GM08714 (cell line): Measurements from ENCODE around the gene MYO9A.

Experiments
- H3K4me3 ChIP-seq: fragments of 200-500 bp; sonication (Bioruptor generic); 2 replicates; pipeline ENCODE4 v1.5.1; 2014; ENCODE audit warnings: mild to moderate bottlenecking, low read length, inconsistent platforms
- ZNF274 ChIP-seq: IDR thresholded peaks from 2 replicates; pipeline ENCODE4 v1.6.1; 2012; ENCODE audit warnings: mild to moderate bottlenecking, low read depth, low read length

Gene MYO9A

GRCh38 chr15:71945012-71945411, 172.9 kb downstream of the MYO9A start:
- no peak for TF ChIP-seq ZNF274
- H3K4me3 ChIP-seq: no peak overlapping the region

DNA sequence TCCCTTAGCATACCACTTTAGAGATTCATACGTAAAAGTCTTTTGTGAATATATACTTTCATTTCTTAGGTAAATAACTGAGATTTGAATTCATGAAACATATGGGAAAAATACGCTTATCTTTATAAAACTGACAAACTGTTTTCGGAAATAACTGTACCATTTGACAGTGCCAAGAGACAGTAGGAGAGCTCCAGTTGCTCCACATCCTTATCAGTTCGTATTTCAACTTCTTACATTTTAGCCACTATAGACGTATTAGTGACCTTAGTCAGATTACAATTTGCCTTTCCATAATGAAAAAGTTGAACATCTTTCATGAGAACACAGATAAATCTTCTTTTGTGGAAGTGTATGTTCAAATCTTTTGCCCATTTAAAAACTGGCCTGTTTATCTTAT, 174.1 kb downstream of the MYO9A start:
- H3K4me3 ChIP-seq: no peak overlapping the region
- TF ChIP-seq ZNF274: no peak

GRCh38 chr15:71939981-71940588, 177.9 kb downstream of the MYO9A start:
- no peak overlapping the region for H3K4me3 ChIP-seq
- TF ChIP-seq ZNF274: no peak

DNA sequence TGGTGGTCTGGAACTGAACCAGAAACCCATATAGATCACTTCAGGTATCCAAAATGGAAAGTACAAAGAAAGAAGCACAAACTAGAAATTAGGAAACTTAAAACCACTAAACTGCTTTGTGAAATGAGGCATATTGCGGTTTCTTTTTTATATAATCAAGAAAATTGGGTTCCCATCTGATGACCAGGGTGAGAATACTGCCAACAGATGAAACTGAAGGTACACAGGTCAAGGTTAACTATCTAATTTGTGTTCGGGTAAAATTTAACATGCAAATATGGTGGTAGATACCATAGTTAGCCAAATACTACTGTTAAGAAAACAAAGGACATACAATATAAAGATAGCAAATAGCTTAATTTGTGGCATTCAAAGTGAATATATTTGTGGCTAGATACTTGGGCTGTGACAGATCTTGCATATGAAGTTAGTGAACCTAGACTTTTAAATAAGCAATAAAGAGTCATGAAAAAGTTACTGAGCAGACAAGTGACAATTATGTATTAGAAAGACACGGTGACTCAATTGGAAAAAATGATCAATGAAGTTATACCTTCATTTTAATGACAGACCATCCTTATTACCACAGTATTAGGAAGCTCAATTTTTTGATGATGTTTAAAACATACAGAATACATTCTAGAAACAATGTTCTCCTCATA, 180.2 kb downstream of the MYO9A start:
- TF ChIP-seq ZNF274: no peak

DNA sequence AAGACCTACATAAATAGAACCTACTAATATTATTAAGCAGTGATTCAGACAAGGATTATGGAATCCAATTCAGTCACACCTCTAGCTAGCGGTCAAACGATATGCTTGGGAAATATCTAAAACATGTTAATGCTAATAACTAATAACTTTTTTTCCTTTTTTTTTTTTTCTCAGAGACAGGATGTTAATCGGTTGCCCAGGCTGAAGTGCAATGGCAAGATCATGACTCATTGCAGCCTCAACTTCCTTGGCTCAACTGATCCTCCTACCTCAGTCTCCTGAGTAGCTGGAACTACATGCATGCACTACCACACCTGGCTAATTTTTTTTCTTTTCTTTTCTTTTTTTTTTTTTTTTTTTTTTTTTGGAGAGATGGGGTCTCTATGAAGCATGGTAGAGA, 183.5 kb downstream of the MYO9A start:
- H3K4me3 ChIP-seq: no peak overlapping the region
- no peak for TF ChIP-seq ZNF274

More for the DNA sequence above, 180.2 kb downstream of the MYO9A start:
- H3K4me3 ChIP-seq: no peak overlapping the region

DNA sequence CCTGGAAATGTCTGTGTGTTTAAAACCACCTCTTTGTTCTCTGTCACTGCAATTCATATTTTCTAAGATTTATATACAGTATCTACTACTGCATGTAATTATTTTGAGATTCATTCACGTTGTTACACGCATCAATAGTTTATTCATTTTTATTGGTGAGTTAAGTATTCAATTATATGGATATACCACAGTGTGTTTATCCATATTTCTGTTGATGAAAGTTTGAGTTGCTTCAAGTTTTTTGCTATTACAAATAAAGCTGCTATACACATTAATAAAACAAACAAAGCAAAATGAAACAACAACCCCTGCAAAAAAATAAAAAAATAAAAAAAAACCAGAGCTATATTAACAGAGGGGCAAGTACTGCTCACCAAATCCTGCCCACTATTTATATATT, 185.3 kb downstream of the MYO9A start:
- no peak overlapping the region for H3K4me3 ChIP-seq
- TF ChIP-seq ZNF274: no peak

DNA sequence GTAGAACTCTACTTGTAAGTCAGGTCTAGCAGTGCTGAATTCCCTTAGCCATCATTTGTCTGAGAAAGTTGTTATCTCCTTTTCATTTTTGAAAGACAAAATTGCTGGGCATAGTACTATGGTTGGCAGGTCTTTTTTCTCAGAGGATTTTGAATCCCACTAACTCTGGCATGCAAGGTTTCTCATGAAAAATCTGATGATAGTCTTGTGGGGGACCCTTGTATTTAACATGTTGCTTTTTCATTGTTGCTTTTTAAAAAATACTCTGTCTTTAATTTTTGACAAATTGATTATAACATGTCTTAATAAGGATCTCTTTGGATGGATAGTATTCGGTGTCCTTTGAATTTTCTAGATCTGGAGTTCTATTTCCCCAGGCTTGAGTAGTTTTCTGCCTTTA, 186.7 kb downstream of the MYO9A start:
- no peak for TF ChIP-seq ZNF274
- no peak overlapping the region for H3K4me3 ChIP-seq

GRCh38 chr15:71925145-71925544, 192.8 kb downstream of the MYO9A start:
- TF ChIP-seq ZNF274: no peak
- no peak overlapping the region for H3K4me3 ChIP-seq

GRCh38 chr15:71921191-71921590, 196.8 kb downstream of the MYO9A start:
- no peak overlapping the region for H3K4me3 ChIP-seq
- no peak for TF ChIP-seq ZNF274

DNA sequence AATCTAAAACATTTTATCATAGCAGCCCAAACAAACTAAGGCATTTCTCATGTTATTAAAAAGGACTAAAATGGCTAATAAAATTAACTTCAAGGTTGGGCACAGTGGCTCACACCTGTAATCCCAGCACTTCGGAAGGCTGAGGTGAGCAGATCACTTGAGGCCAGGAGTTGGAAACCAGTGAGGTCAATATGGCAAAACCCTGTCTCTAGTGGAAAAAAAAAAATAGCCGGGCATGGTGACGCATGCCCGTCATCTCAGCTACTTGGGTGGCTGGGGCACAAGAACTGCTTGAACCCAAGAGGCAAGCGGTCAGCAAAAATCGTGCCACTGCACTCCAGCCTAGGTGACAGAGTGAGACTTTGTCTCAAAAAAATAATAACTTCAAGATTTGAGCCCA, 197.4 kb downstream of the MYO9A start:
- H3K4me3 ChIP-seq: no peak overlapping the region
- TF ChIP-seq ZNF274: no peak

GRCh38 chr15:71916834-71917233, 201.1 kb downstream of the MYO9A start:
- H3K4me3 ChIP-seq: no peak overlapping the region
- TF ChIP-seq ZNF274: no peak

GRCh38 chr15:71914092-71914491, 203.9 kb downstream of the MYO9A start:
- no peak for TF ChIP-seq ZNF274
- no peak overlapping the region for H3K4me3 ChIP-seq

DNA sequence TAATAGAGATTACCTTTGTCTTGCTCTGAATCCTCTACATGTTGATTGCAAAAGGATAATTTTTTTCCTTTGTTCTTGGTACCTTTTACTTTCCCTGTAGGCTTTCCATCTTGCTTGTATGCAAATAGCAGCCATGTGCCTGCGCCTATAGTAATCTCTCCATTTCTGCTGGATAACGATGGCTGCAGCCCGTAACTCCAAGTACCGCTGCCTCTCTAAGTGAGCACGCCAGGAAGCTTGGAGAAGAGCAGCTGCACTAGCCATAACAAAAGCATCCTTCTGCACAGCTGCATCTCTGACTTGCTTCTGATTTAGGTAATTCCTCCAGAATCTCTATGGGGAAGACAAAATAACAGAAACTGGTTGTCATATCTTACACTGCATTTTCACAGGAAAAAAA, 218.3 kb downstream of the MYO9A start:
- no peak for TF ChIP-seq ZNF274
- no peak overlapping the region for H3K4me3 ChIP-seq

GRCh38 chr15:71893691-71894090, 224.3 kb downstream of the MYO9A start:
- no peak overlapping the region for H3K4me3 ChIP-seq
- no peak for TF ChIP-seq ZNF274

- no peak overlapping the region for H3K4me3 ChIP-seq
- no peak for TF ChIP-seq ZNF274
Measured at GRCh38 chr15:71892335-71892734, 225.6 kb downstream of the MYO9A start.

- no peak for TF ChIP-seq ZNF274
- H3K4me3 ChIP-seq: no peak overlapping the region
Measured at GRCh38 chr15:71891026-71891425, 226.9 kb downstream of the MYO9A start.
